ENCODE measurements around the gene CWF19L1. TPM values are rescaled to one million over a fixed set of nuclear protein-coding genes. Genes with fewer than 3 reads are reported as not detected.

CWF19L1 gene
- total RNA-seq, 1 experiment from 2014 or later = 38.0 TPM

DNA sequence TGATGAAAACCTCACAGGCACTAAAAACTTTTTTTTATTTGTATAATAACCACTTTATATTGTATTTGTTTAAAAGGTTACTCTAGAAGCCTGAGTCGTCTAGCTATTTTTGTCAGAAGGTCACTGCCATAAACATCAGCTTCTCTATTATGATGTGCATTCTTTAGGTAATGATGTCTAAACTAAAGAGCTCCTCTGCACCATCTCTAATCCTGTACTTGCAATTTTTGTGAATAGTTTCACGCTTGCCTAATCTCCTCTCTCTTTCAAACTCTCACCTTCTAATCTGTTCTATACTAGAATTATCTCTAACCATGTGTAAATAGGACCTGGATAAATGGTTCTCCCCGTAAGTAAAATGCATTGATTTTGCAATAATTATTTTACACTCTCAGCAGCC is 27.6 kb downstream of the CWF19L1 start:
- Histone ChIP-seq H2BK12ac (ENCODE audit: insufficient read length, low read depth, low read length) (no peak overlapping the region), H3T11ph (ENCODE audit: low read length) (no peak overlapping the region), H3K27me3 (ENCODE audit: insufficient read depth, low read length) (no peaks in the 10 kb centered on the region), H3K9me3 (ENCODE audit: control insufficient read depth, low read depth, low read length) (no peaks in the 10 kb centered on the region), H3K4ac (ENCODE audit: low read depth, low read length) (no peak overlapping the region), H4K91ac (ENCODE audit: insufficient read length, low read depth, low read length) (no peak overlapping the region), H3K14ac (ENCODE audit: insufficient read depth, low read length) (no peak overlapping the region), H3K23ac (ENCODE audit: insufficient read length, low read depth, low read length) (no peak overlapping the region), H2AK5ac (ENCODE audit: insufficient read length, low read length) (no peak overlapping the region), H4K5ac (ENCODE audit: insufficient read length, low read depth, low read length) (no peak overlapping the region), H3K9ac (ENCODE audit: extremely low read depth, insufficient read length, low read length) (no peak overlapping the region), H2AFZ (ENCODE audit: low read length) (no peak overlapping the region), H3K4me1 (ENCODE audit: insufficient read depth, low read length) (no peaks in the 10 kb centered on the region), H3K27ac (ENCODE audit: insufficient read length, low read depth, low read length) (no peak overlapping the region), H3K56ac (ENCODE audit: insufficient read length, low read depth, low read length) (no peak overlapping the region), H3K18ac (ENCODE audit: insufficient read length, low read depth, low read length) (no peak overlapping the region), H3K4me2 (ENCODE audit: insufficient read depth, insufficient read length, low read length) (no peak overlapping the region), H2BK120ac (ENCODE audit: low read depth, low read length, poor library complexity, severe bottlenecking) (no peak overlapping the region), H3K23me2 (ENCODE audit: insufficient read length, low read depth, low read length, poor library complexity, severe bottlenecking) (no peaks in the 10 kb centered on the region), H2BK5ac (ENCODE audit: insufficient read length, low read length) (no peak overlapping the region), H4K8ac (replicated peaks; ENCODE audit: insufficient read length, low read depth, low read length) (no peak overlapping the region), H3K79me2 (ENCODE audit: insufficient read depth, low read length) (no peaks in the 10 kb centered on the region), H2BK15ac (ENCODE audit: low read depth, low read length) (no peak overlapping the region), H2BK20ac (ENCODE audit: low read depth, low read length, poor library complexity, severe bottlenecking) (no peak overlapping the region), H4K20me1 (ENCODE audit: control insufficient read depth, insufficient read depth, insufficient read length) (no peaks in the 10 kb centered on the region), H3K79me1 (ENCODE audit: insufficient read depth, low read depth, low read length, poor library complexity, severe bottlenecking) (no peaks in the 10 kb centered on the region)
- H3K27me3 Mint-ChIP-seq (ENCODE audit: low read depth) = no peaks in the 10 kb centered on the region
- no peaks in the 10 kb centered on the region for H3K9me3 Mint-ChIP-seq
- H3K27ac Mint-ChIP-seq = no peak overlapping the region
- DNase-seq = no peak
- H3K4me1 Mint-ChIP-seq = no peaks in the 10 kb centered on the region
- no peak overlapping the region for H3K4me3 Mint-ChIP-seq
- WGBS (ENCODE audit: extremely low coverage, insufficient read length, low lambda C conversion rate) = no CpG with 5 or more reads among the region's 3 CpGs
- TF ChIP-seq, protein P1, sequence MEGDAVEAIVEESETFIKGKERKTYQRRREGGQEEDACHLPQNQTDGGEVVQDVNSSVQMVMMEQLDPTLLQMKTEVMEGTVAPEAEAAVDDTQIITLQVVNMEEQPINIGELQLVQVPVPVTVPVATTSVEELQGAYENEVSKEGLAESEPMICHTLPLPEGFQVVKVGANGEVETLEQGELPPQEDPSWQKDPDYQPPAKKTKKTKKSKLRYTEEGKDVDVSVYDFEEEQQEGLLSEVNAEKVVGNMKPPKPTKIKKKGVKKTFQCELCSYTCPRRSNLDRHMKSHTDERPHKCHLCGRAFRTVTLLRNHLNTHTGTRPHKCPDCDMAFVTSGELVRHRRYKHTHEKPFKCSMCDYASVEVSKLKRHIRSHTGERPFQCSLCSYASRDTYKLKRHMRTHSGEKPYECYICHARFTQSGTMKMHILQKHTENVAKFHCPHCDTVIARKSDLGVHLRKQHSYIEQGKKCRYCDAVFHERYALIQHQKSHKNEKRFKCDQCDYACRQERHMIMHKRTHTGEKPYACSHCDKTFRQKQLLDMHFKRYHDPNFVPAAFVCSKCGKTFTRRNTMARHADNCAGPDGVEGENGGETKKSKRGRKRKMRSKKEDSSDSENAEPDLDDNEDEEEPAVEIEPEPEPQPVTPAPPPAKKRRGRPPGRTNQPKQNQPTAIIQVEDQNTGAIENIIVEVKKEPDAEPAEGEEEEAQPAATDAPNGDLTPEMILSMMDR (conservative IDR thresholded peaks at IDR 0.05) = no peak
- peaks cover 13 to 76% (median 61%) of the 10 kb centered on the region in 3 experiments; a peak in 6 of 7 replicates for H3K36me3 Mint-ChIP-seq (ENCODE audit: insufficient read depth in 1 of 3, low read depth in 3 of 3)
